CD14-positive monocyte (primary cell): ENCODE results near the gene GSC. TPM values are rescaled to one million over a fixed set of nuclear protein-coding genes. Genes with fewer than 3 reads are reported as not detected.

Experiments
- DNase-seq, 3 donors: peaks; one replicate each; pipeline ENCODE4 v3.0.0-alpha.2; 2011 to 2022
- H2AFZ ChIP-seq: 2 replicates; pipeline ENCODE4 v1.6.0; 2012; ENCODE audit warnings: mild to moderate bottlenecking, low read depth, low read length, inconsistent platforms; ENCODE audit not compliant: insufficient read depth, poor library complexity, severe bottlenecking
- H3K27ac ChIP-seq, 2 donors: 1 replicate in 1 of 2; 2 replicates in 1 of 2; pipeline ENCODE4 v1.5.1; 2012 to 2013; ENCODE audit warnings: low read length in 2 of 2, control low read depth in 1 of 2, inconsistent platforms in 1 of 2, low read depth in 1 of 2, mild to moderate bottlenecking in 1 of 2
- H3K27me3 ChIP-seq, 2 donors: one replicate each; pipeline versions ENCODE4 v1.6.0 to v1.6.1; 2011 to 2013; ENCODE audit warnings: low read length in 2 of 2; ENCODE audit not compliant: control insufficient read depth in 2 of 2, insufficient read depth in 2 of 2
- H3K36me3 ChIP-seq, 2 donors: replicated peaks in 1 of 2; 1 replicate in 1 of 2; 2 replicates in 1 of 2; pipeline versions ENCODE4 v1.5.1 to v1.6.1; 2012 to 2013; ENCODE audit warnings: low read length in 2 of 2, control low read depth in 1 of 2, inconsistent platforms in 1 of 2, mild to moderate bottlenecking in 1 of 2; ENCODE audit not compliant: insufficient read depth in 2 of 2, control insufficient read depth in 1 of 2
- H3K4me1 ChIP-seq, 2 donors: 1 replicate in 1 of 2; 2 replicates in 1 of 2; pipeline versions ENCODE4 v1.5.1 to v1.6.1; 2012 to 2013; ENCODE audit warnings: low read length in 2 of 2, control low read depth in 1 of 2, inconsistent platforms in 1 of 2, mild to moderate bottlenecking in 1 of 2, moderate library complexity in 1 of 2; ENCODE audit not compliant: insufficient read depth in 2 of 2, control insufficient read depth in 1 of 2
- H3K4me2 ChIP-seq: replicated peaks from 2 replicates; pipeline ENCODE3; 2012; ENCODE audit warnings: low read length, moderate library complexity, mild to moderate bottlenecking; ENCODE audit not compliant: poor library complexity, severe bottlenecking; ENCODE audit errors: extremely low read depth
- H3K4me3 ChIP-seq, 3 experiments: fragments of 200-600 bp in 1 of 3; sonication (generic) in 1 of 3; replicated peaks in 1 of 3; 1 replicate in 2 of 3; 2 replicates in 1 of 3; pipeline ENCODE4 v1.5.1; 2011 to 2013; ENCODE audit warnings: low read length in 3 of 3, mild to moderate bottlenecking in 3 of 3, control low read depth in 2 of 3, low read depth in 2 of 3, inconsistent platforms in 1 of 3, moderate library complexity in 1 of 3
- H3K79me2 ChIP-seq: 2 replicates; pipeline ENCODE4 v1.6.0; 2012; ENCODE audit warnings: mild to moderate bottlenecking, control low read depth, inconsistent platforms, low read length, moderate library complexity; ENCODE audit not compliant: insufficient read depth
- H3K9ac ChIP-seq: 2 replicates; pipeline ENCODE4 v1.6.0; 2017; ENCODE audit warnings: low read length, mild to moderate bottlenecking; ENCODE audit not compliant: insufficient read depth, poor library complexity, severe bottlenecking
- H3K9me3 ChIP-seq, 2 donors: replicated peaks in 1 of 2; 1 replicate in 1 of 2; 2 replicates in 1 of 2; pipeline versions ENCODE4 v1.5.1 to v1.6.1; 2012 to 2013; ENCODE audit warnings: low read length in 2 of 2, control low read depth in 1 of 2; ENCODE audit not compliant: control insufficient read depth in 1 of 2, insufficient read depth in 1 of 2
- H4K20me1 ChIP-seq: 2 replicates; pipeline ENCODE4 v1.6.0; 2012; ENCODE audit warnings: mild to moderate bottlenecking, low read length, control low read depth, moderate library complexity; ENCODE audit not compliant: insufficient read depth
- H3K27ac Mint-ChIP-seq, 7 donors: one replicate each; pipeline ENCODE4 v1.8.0; 2020; ENCODE audit warnings: mild to moderate bottlenecking in 7 of 7, mixed read lengths in 7 of 7, moderate library complexity in 6 of 7, inconsistent platforms in 2 of 7
- H3K27me3 Mint-ChIP-seq, 3 donors: one replicate each; pipeline ENCODE4 v1.8.0; 2021 to 2022; ENCODE audit warnings: low read depth in 3 of 3, mild to moderate bottlenecking in 3 of 3, mixed read lengths in 3 of 3, moderate library complexity in 3 of 3, inconsistent platforms in 1 of 3
- H3K36me3 Mint-ChIP-seq, 2 donors: one replicate each; pipeline ENCODE4 v1.8.0; 2020; ENCODE audit warnings: mixed read lengths in 2 of 2, inconsistent platforms in 1 of 2, mild to moderate bottlenecking in 1 of 2
- H3K4me1 Mint-ChIP-seq: one replicate; pipeline ENCODE4 v1.8.0; 2020; ENCODE audit warnings: mild to moderate bottlenecking, mixed read lengths
- H3K4me3 Mint-ChIP-seq, 2 donors: one replicate each; pipeline ENCODE4 v1.8.0; 2020; ENCODE audit warnings: mild to moderate bottlenecking in 2 of 2, mixed read lengths in 2 of 2, moderate library complexity in 1 of 2
- H3K9me3 Mint-ChIP-seq, 7 donors: one replicate each; pipeline ENCODE4 v1.8.0; 2020 to 2022; ENCODE audit warnings: mixed read lengths in 7 of 7, mild to moderate bottlenecking in 6 of 7, moderate library complexity in 6 of 7, inconsistent platforms in 2 of 7
- CTCF ChIP-seq: fragments of 200-600 bp; IDR thresholded peaks from one replicate; pipeline ENCODE4 v1.8.0; 2022; ENCODE audit warnings: antibody characterized with exemption, mild to moderate bottlenecking
- WGBS: methylation state at CpG from one replicate; pipeline ENCODE4 v1.1.5; 2013; ENCODE audit warnings: missing lambda C conversion rate; ENCODE audit not compliant: insufficient coverage; 5-methylcytosine and 5-hydroxymethylcytosine counted together
- intact Hi-C, 2 donors: fragments of 100-400 bp; cut with micrococcal nuclease; formaldehyde crosslinking; loops; one replicate each; pipeline versions ENCODE4 v1.15.0 to v1.15.1; 2023
- polyA plus RNA-seq, 3 donors: library from polyadenylated mRNA; depleted of rRNA in 1 of 3; unstranded in 2 of 3; stranded (reverse) in 1 of 3; fragments of 300-500 nt in 2 of 3; fragments of >200 nt in 1 of 3; fragmentation: Illumina TruSeq in 2 of 3; gene quantifications; 1 replicate in 2 of 3; 2 replicates in 1 of 3; pipeline ENCODE4 v1.2.3, GENCODE V29; 2012 to 2021

GSC gene
- polyA plus RNA-seq, 3 donors, result not detected

DNA sequence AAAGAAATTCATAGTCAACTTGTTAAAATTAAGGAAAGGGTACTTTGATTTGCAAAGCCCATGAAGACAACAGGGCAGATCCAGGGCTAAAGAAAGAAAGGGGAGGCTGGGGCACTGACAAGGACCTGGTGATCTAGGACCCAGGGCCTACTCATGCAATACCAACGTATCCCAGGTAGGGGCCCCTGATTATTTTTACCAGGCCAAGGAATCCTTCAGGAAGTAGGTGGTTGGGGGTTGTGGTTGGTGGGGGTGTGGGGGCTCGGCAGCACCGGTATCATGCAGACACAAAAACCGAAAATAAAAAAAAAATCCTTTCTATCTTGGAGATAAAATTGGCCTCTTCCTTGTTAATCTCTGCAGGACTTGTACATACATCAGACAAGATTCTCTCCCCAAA is 47.5 kb downstream of the GSC start:
- intact Hi-C loops, result no loop called here
- Mint-ChIP-seq H3K4me1 (no peaks in the 10 kb centered on the region), H3K27me3 (peaks cover 5 to 12% (median 5%) of the 10 kb centered on the region in 3 donors), H3K27ac (no peak overlapping the region), H3K36me3 (no peaks in the 10 kb centered on the region), H3K4me3 (no peak overlapping the region), H3K9me3 (peaks cover 0 to 1% (median 0%) of the 10 kb centered on the region in 7 donors)
- Histone ChIP-seq H3K79me2 (no peaks in the 10 kb centered on the region), H3K4me1 (no peaks in the 10 kb centered on the region), H3K27ac (no peak overlapping the region), H3K4me2 (no peak overlapping the region), H4K20me1 (no peaks in the 10 kb centered on the region), H3K9me3 (no peaks in the 10 kb centered on the region), H2AFZ (no peak overlapping the region), H3K4me3 (no peak overlapping the region), H3K27me3 (no peaks in the 10 kb centered on the region), H3K36me3 (no peaks in the 10 kb centered on the region), H3K9ac (no peak overlapping the region)
- DNase-seq, result no peak
- no CpG with 5 or more reads among the region's 4 CpGs for WGBS
- TF ChIP-seq CTCF, result no peak

Other genes with a start within 250 kb of the GSC start
- gene SERPINA4, start 208.7 kb downstream of the GSC start, polyA plus RNA-seq, result not detected
- gene SERPINA5, start 188.7 kb downstream of the GSC start, polyA plus RNA-seq, result not detected
- gene SERPINA3, start 157.7 kb downstream of the GSC start, polyA plus RNA-seq, result not detected